Peyer's patch (tissue), 4 donors: ENCODE measurements around the gene PIGU.

Experiments
- POLR2A ChIP-seq, 2 donors: fragments of 450-650 bp; IDR thresholded peaks; one replicate each; pipeline ENCODE4 v1.5.1; 2017; ENCODE audit warnings: antibody characterized with exemption in 2 of 2, mild to moderate bottlenecking in 2 of 2, moderate library complexity in 2 of 2
- TF ChIP-seq, protein P1 (sequence below), 6 experiments: fragments of 450-650 bp in 4 of 6; fragments of 200-600 bp in 2 of 6; sonication (generic) in 1 of 6; IDR thresholded peaks; one replicate each; pipeline ENCODE4 v1.5.1; 2017 to 2019; ENCODE audit warnings: antibody characterized with exemption in 6 of 6, mild to moderate bottlenecking in 3 of 6, moderate library complexity in 1 of 6

DNA sequence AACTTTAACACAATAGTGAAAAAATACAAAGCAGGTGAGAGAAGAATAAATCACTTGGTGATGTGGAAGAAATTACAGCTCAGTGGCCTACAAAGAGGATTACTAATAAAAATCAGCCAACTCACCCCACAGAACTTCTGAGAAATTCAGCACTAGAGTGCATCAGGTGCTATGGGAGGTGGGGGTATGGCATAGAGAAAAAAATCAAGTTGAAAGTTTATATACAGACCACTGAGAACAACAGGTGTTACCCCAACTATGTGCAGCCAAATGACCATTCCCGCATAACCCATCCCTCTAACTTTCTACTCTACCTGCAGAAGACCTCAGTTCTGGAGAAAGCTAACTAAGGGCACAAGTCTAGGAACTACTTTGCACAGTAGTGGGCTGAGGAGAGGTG, 47.0 kb downstream of the PIGU start:
- TF ChIP-seq, protein P1, sequence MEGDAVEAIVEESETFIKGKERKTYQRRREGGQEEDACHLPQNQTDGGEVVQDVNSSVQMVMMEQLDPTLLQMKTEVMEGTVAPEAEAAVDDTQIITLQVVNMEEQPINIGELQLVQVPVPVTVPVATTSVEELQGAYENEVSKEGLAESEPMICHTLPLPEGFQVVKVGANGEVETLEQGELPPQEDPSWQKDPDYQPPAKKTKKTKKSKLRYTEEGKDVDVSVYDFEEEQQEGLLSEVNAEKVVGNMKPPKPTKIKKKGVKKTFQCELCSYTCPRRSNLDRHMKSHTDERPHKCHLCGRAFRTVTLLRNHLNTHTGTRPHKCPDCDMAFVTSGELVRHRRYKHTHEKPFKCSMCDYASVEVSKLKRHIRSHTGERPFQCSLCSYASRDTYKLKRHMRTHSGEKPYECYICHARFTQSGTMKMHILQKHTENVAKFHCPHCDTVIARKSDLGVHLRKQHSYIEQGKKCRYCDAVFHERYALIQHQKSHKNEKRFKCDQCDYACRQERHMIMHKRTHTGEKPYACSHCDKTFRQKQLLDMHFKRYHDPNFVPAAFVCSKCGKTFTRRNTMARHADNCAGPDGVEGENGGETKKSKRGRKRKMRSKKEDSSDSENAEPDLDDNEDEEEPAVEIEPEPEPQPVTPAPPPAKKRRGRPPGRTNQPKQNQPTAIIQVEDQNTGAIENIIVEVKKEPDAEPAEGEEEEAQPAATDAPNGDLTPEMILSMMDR (IDR thresholded peaks at IDR 0.05), result no peak
- TF ChIP-seq POLR2A (IDR thresholded peaks at IDR 0.05), result no peak
